ENCODE results near the gene MAPK7. TPM values are rescaled to one million over a fixed set of nuclear protein-coding genes. Genes with fewer than 3 reads are reported as not detected.

MAPK7 gene
- total and polyA plus RNA-seq, 10 of the 15 experiments (the other 5 are each of a cell fraction or from before 2014, with no cell fraction given) = 0.37 to 13.5 (median 5.6) TPM

GRCh38 chr17:19397556-19398041 is 19.3 kb downstream of the MAPK7 start (continued):
- no peak for TF ChIP-seq RELB (IDR thresholded peaks at IDR 0.05; ENCODE audit: low read depth)

GRCh38 chr17:19398301-19399181 is 20.2 kb downstream of the MAPK7 start:
- ChIA-PET SMC1A (ENCODE audit: uncharacterized antibody, unreplicated experiment) (interaction anchor here (0.8 to 1.6 kb wide), 4 partner anchors 12 to 172 kb away, joined by 3 to 9 read pairs (median 4); no protein-coding TSS in a partner anchor), CTCF (interaction anchor here (0.7 to 2.2 kb wide), 7 partner anchors 21 to 365 kb away, joined by 3 to 11 read pairs (median 4); partner anchors contain the start of genes B9D1 and MAPK7), RAD21 (ENCODE audit: unreplicated experiment) (interaction anchor here (1.1 to 2.1 kb wide), 5 partner anchors 21 to 368 kb away, joined by 3 to 14 read pairs (median 7); partner anchors contain the start of genes B9D1 and MAPK7), POLR2A (no interaction called here)
- DNase-seq (ENCODE audit: low read depth, low spot score) = no peak
- in situ Hi-C loops (cut with MboI) = no loop called here
- WGBS (ENCODE audit: insufficient coverage, insufficient replicate concordance, low lambda C conversion rate, missing lambda C conversion rate) = 15% methylated on average over 2 of the region's 2 CpGs
- Histone ChIP-seq H3K4me2 (ENCODE audit: control insufficient read depth, insufficient read depth) (no peak overlapping the region), H3K4me3 (no peak overlapping the region), H2AFZ (ENCODE audit: control insufficient read depth, low read depth, low read length) (no peak overlapping the region), H3K79me2 (ENCODE audit: control insufficient read depth, insufficient read depth, low read length) (no peaks in the 10 kb centered on the region), H3K4me1 (ENCODE audit: control insufficient read depth, insufficient read depth, low read length) (peaks cover 4% of the 10 kb centered on the region; the same call in 1 of the 2 replicates), H3K9ac (ENCODE audit: control insufficient read depth, insufficient read depth, low read length) (no peak overlapping the region), H3K27ac (ENCODE audit: control insufficient read depth, insufficient read depth) (no peak overlapping the region), H3K27me3 (replicated peaks in 1 of 2; ENCODE audit: control insufficient read depth in 2 of 2, insufficient read depth in 2 of 2, low read length in 1 of 2) (no peaks in the 10 kb centered on the region; a peak in 1 of 4 replicates), H3K36me3 (ENCODE audit: control insufficient read depth in 2 of 2, insufficient read depth in 2 of 2, low read length in 1 of 2) (no peaks in the 10 kb centered on the region), H3K9me3 (replicated peaks; ENCODE audit: control insufficient read depth, insufficient read depth, low read length) (no peaks in the 10 kb centered on the region), H4K20me1 (ENCODE audit: control insufficient read depth, insufficient read depth) (no peaks in the 10 kb centered on the region)
- no peak for ATAC-seq
- BruUV-seq (replicated peaks) = no TSS peak
- intact Hi-C loops (cut with micrococcal nuclease; ENCODE audit: unreplicated experiment) = no loop called here
- no peak for TF ChIP-seq MXI1 (IDR thresholded peaks at IDR 0.05; ENCODE audit: low read depth, low read length)
- no peak for TF ChIP-seq EZH2 (IDR thresholded peaks at IDR 0.05; ENCODE audit: borderline replicate concordance, control insufficient read depth, low read depth, low read length)
- no peak for TF ChIP-seq ZBTB40 (IDR thresholded peaks at IDR 0.05; ENCODE audit: borderline replicate concordance)
- TF ChIP-seq NR2F1 (conservative IDR thresholded peaks at IDR 0.05) = peak; percentile 36; the same call in 1 of the 2 replicates
- no peak for TF ChIP-seq MLLT1 (IDR thresholded peaks at IDR 0.05)
- TF ChIP-seq PAX5 (IDR thresholded peaks at IDR 0.05; ENCODE audit: borderline replicate concordance, low read depth, low read length) = no peak
- TF ChIP-seq HDGF (IDR thresholded peaks at IDR 0.05) = no peak
- TF ChIP-seq HDAC6 (IDR thresholded peaks at IDR 0.05; ENCODE audit: unreplicated experiment) = no peak
- FAIRE-seq = no peak
